Testis (tissue), 3 donors: ENCODE data around the gene DDAH2. TPM values are rescaled to one million over a fixed set of nuclear protein-coding genes. Genes with fewer than 3 reads are reported as not detected.

Source experiments
- DNase-seq: peaks from one replicate; pipeline ENCODE4 v3.0.0-alpha.2; 2019
- H3K27ac ChIP-seq, 2 donors: fragments of 200-600 bp; sonication (generic); one replicate each; pipeline ENCODE4 v1.5.1; 2019
- H3K27me3 ChIP-seq: fragments of 200-600 bp; sonication (generic); one replicate; pipeline ENCODE4 v1.5.1; 2019
- H3K36me3 ChIP-seq: fragments of 200-600 bp; sonication (generic); one replicate; pipeline ENCODE4 v1.5.1; 2017; ENCODE audit warnings: low read depth; ENCODE audit errors: missing control alignments
- H3K4me1 ChIP-seq: fragments of 200-600 bp; sonication (generic); one replicate; pipeline ENCODE4 v1.5.1; 2019
- H3K4me3 ChIP-seq, 2 donors: fragments of 200-600 bp; sonication (generic); one replicate each; pipeline ENCODE4 v1.5.1; 2017 to 2019
- H3K9me3 ChIP-seq: fragments of 200-600 bp; sonication (generic); one replicate; pipeline ENCODE4 v1.5.1; 2017
- CTCF ChIP-seq, 3 experiments: fragments of 450-650 bp in 2 of 3; fragments of 200-600 bp in 1 of 3; sonication (generic) in 1 of 3; IDR thresholded peaks; one replicate each; pipeline ENCODE4 v1.5.1; 2016 to 2019; ENCODE audit warnings: antibody characterized with exemption in 3 of 3, mild to moderate bottlenecking in 2 of 3, moderate library complexity in 1 of 3
- POLR2A ChIP-seq: fragments of 450-650 bp; IDR thresholded peaks from one replicate; pipeline ENCODE4 v1.6.1; 2017; ENCODE audit warnings: antibody characterized with exemption, mild to moderate bottlenecking, moderate library complexity
- whole genome bisulfite sequencing, 2 donors: methylation state at CpG; one replicate each; pipeline ENCODE4 v1.1.5; 2018; 5-methylcytosine and 5-hydroxymethylcytosine counted together
- intact Hi-C: fragments of 100-400 bp; cut with DNase I; formaldehyde crosslinking; loops from one replicate; pipeline ENCODE4 v1.15.1; 2023; ENCODE audit warnings: low total_unique reads
- polyA plus RNA-seq: library from polyadenylated mRNA; stranded (reverse); fragments of 350-450 nt; fragmentation: Illumina TruSeq; extraction: RNeasy Lipid Tissue Mini Kit (QIAGEN cat#74804); gene quantifications from one replicate; pipeline ENCODE4 v1.2.3, GENCODE V29; 2014; ENCODE audit warnings: low read depth, low replicate concordance; ENCODE audit not compliant: insufficient read depth
- total RNA-seq, 2 donors: library from RNA; depleted of rRNA; stranded (reverse); fragments of >200 nt; gene quantifications; one replicate each; pipeline ENCODE4 v1.2.3, GENCODE V29; 2016

DDAH2 gene
- total and polyA plus RNA-seq, 3 donors from 2014 or later = 19.6 to 50.8 (median 38.0) TPM

- TF ChIP-seq CTCF (IDR thresholded peaks at IDR 0.05) = no peak
- TF ChIP-seq POLR2A = no peak
- 45 to 76% methylated on average over 7 to 14 of the region's 14 CpGs for WGBS, 2 donors
- Histone ChIP-seq H3K4me1 (peaks cover 12% of the 10 kb centered on the region), H3K27me3 (no peaks in the 10 kb centered on the region), H3K9me3 (no peaks in the 10 kb centered on the region), H3K36me3 (no peaks in the 10 kb centered on the region), H3K27ac (peak overlapping the region in 1 of 2 donors; percentile 19), H3K4me3 (no peak overlapping the region)
- intact Hi-C loops = no loop called here
- no peak for DNase-seq
These were observed 47.4 kb upstream of the DDAH2 start for GRCh38 chr6:31776485-31776988.

GRCh38 chr6:31775633-31776484, 46.8 kb upstream of the DDAH2 start:
- Histone ChIP-seq H3K4me1 (peaks cover 12% of the 10 kb centered on the region), H3K9me3 (no peaks in the 10 kb centered on the region), H3K27ac (no peak overlapping the region), H3K36me3 (no peaks in the 10 kb centered on the region), H3K4me3 (no peak overlapping the region), H3K27me3 (no peaks in the 10 kb centered on the region)
- intact Hi-C loops = no loop called here
- 91 to 93% methylated on average over 30 to 32 of the region's 32 CpGs for WGBS, 2 donors
- no peak for TF ChIP-seq POLR2A
- no peak for TF ChIP-seq CTCF (IDR thresholded peaks at IDR 0.05)
- no peak for DNase-seq

GRCh38 chr6:31775184-31775583, 46.1 kb upstream of the DDAH2 start:
- no peak for DNase-seq
- TF ChIP-seq POLR2A (no peak), CTCF (IDR thresholded peaks at IDR 0.05) (no peak)
- H3K4me1 ChIP-seq = peaks cover 12% of the 10 kb centered on the region
- intact Hi-C loops = no loop called here
- no peak overlapping the region for H3K27ac ChIP-seq
- no peak overlapping the region for H3K4me3 ChIP-seq
- WGBS, 2 donors = 71 to 93% methylated on average over 4 of the region's 4 CpGs
- H3K36me3 ChIP-seq = no peaks in the 10 kb centered on the region
- no peaks in the 10 kb centered on the region for H3K9me3 ChIP-seq
- no peaks in the 10 kb centered on the region for H3K27me3 ChIP-seq

- Histone ChIP-seq H3K4me3 (no peak overlapping the region), H3K27ac (no peak overlapping the region), H3K4me1 (peaks cover 8% of the 10 kb centered on the region), H3K9me3 (no peaks in the 10 kb centered on the region), H3K36me3 (no peaks in the 10 kb centered on the region), H3K27me3 (no peaks in the 10 kb centered on the region)
- TF ChIP-seq POLR2A = no peak
- no peak for TF ChIP-seq CTCF (IDR thresholded peaks at IDR 0.05)
- DNase-seq = no peak
- WGBS, 2 donors = 36 to 54% methylated on average over 4 of the region's 4 CpGs
- intact Hi-C loops = no loop called here
These were observed 42.9 kb upstream of the DDAH2 start for GRCh38 chr6:31771992-31772358.

- Histone ChIP-seq H3K9me3 (no peaks in the 10 kb centered on the region), H3K4me1 (no peaks in the 10 kb centered on the region), H3K4me3 (no peak overlapping the region), H3K27me3 (no peaks in the 10 kb centered on the region), H3K36me3 (no peaks in the 10 kb centered on the region), H3K27ac (no peak overlapping the region)
- DNase-seq = no peak
- no peak for TF ChIP-seq CTCF (IDR thresholded peaks at IDR 0.05)
- TF ChIP-seq POLR2A = no peak
- WGBS, 2 donors = 84 to 85% methylated on average over 2 of the region's 2 CpGs
- intact Hi-C loops = no loop called here
These were observed 41.8 kb upstream of the DDAH2 start for GRCh38 chr6:31770860-31771259.
